HepG2 (cell line): ENCODE results near the gene GIN1. TPM values are rescaled to one million over a fixed set of nuclear protein-coding genes. Genes with fewer than 3 reads are reported as not detected.

ENCODE experiments used
- ATF4 ChIP-seq, 2 experiments: fragments of 450-650 bp in 1 of 2; sonication (generic) in 1 of 2; formaldehyde crosslinking; IDR thresholded peaks; 2 replicates each; pipeline versions ENCODE4 v1.5.0 to v1.8.0; 2020 to 2022; ENCODE audit warnings: mild to moderate bottlenecking in 1 of 2, missing genetic modification reagents in 1 of 2
- DMAP1 ChIP-seq: IDR thresholded peaks from 2 replicates; pipeline ENCODE4 v1.6.1; 2016
- HOXA7 ChIP-seq: sonication (generic); formaldehyde crosslinking; IDR thresholded peaks from 2 replicates; pipeline ENCODE4 v1.8.1; 2022; ENCODE audit warnings: mild to moderate bottlenecking, missing genetic modification reagents, moderate library complexity
- IRF2 ChIP-seq: IDR thresholded peaks from 2 replicates; pipeline ENCODE4 v1.6.1; 2018; ENCODE audit warnings: missing genetic modification reagents, missing compliant biosample characterization
- KDM5B ChIP-seq: sonication (generic); formaldehyde crosslinking; IDR thresholded peaks from 2 replicates; pipeline ENCODE4 v1.4.0; 2020; ENCODE audit warnings: missing genetic modification reagents, mild to moderate bottlenecking, borderline replicate concordance
- PRDM4 ChIP-seq: sonication (generic); formaldehyde crosslinking; IDR thresholded peaks from 2 replicates; pipeline ENCODE4 v1.9.0; 2021; ENCODE audit warnings: missing genetic modification reagents, borderline replicate concordance
- RNF2 ChIP-seq: fragments of 450-650 bp; conservative IDR thresholded peaks from 2 replicates; pipeline ENCODE4 v1.6.1; 2016; ENCODE audit warnings: low read depth
- RORA ChIP-seq: sonication (generic); formaldehyde crosslinking; IDR thresholded peaks from 2 replicates; pipeline ENCODE4 v1.5.0; 2020; ENCODE audit warnings: mild to moderate bottlenecking, missing genetic modification reagents, moderate library complexity
- SATB2 ChIP-seq: sonication (generic); formaldehyde crosslinking; IDR thresholded peaks from 2 replicates; pipeline ENCODE4 v1.5.0; 2020; ENCODE audit warnings: missing genetic modification reagents
- SETDB1 ChIP-seq: sonication (generic); formaldehyde crosslinking; IDR thresholded peaks from 2 replicates; pipeline ENCODE4 v1.5.1; 2020; ENCODE audit warnings: missing genetic modification reagents, mild to moderate bottlenecking, borderline replicate concordance
- SMYD3 ChIP-seq: sonication (generic); formaldehyde crosslinking; IDR thresholded peaks from 2 replicates; pipeline ENCODE4 v1.8.1; 2023; ENCODE audit warnings: mild to moderate bottlenecking, missing genetic modification reagents
- TBP ChIP-seq: sonication (generic); formaldehyde crosslinking; IDR thresholded peaks from 2 replicates; pipeline ENCODE4 v1.5.0; 2020; ENCODE audit warnings: missing genetic modification reagents
- ZBTB21 ChIP-seq: sonication (generic); formaldehyde crosslinking; IDR thresholded peaks from 2 replicates; pipeline ENCODE4 v1.4.0; 2020; ENCODE audit warnings: missing genetic modification reagents
- ZC3H13 ChIP-seq: sonication (generic); formaldehyde crosslinking; IDR thresholded peaks from 2 replicates; pipeline ENCODE4 v1.8.1; 2023; ENCODE audit warnings: mild to moderate bottlenecking, missing genetic modification reagents, moderate library complexity
- ZFP36L1 ChIP-seq: sonication (generic); formaldehyde crosslinking; IDR thresholded peaks from 2 replicates; pipeline ENCODE4 v1.8.0; 2022; ENCODE audit warnings: mild to moderate bottlenecking, missing genetic modification reagents, moderate library complexity
- ZFP82 ChIP-seq: sonication (generic); formaldehyde crosslinking; IDR thresholded peaks from 2 replicates; pipeline ENCODE4 v1.5.1; 2020; ENCODE audit warnings: mild to moderate bottlenecking, missing genetic modification reagents, borderline replicate concordance
- ZNF276 ChIP-seq: sonication (generic); formaldehyde crosslinking; IDR thresholded peaks from 2 replicates; pipeline ENCODE4 v1.4.0; 2020; ENCODE audit warnings: mild to moderate bottlenecking, low read depth, missing genetic modification reagents
- ZNF3 ChIP-seq: IDR thresholded peaks from 2 replicates; pipeline ENCODE4 v1.7.0; 2017; ENCODE audit warnings: inconsistent platforms
- ZNF788 ChIP-seq: sonication (generic); formaldehyde crosslinking; IDR thresholded peaks from 2 replicates; pipeline ENCODE4 v1.5.0; 2020; ENCODE audit warnings: mild to moderate bottlenecking, missing genetic modification reagents, borderline replicate concordance
- polyA plus RNA-seq, 8 experiments: library from polyadenylated mRNA; depleted of rRNA in 3 of 8; stranded (reverse) in 7 of 8; unstranded in 1 of 8; fragments of >200 nt; fragmentation: Illumina TruSeq in 4 of 8; extraction: Trizol in 4 of 8; gene quantifications; 2 replicates each; pipeline versions ENCODE4 v1.2.1 to v1.2.3, GENCODE V29; 2011 to 2016; ENCODE audit warnings: low read depth in 4 of 8, missing spikeins in 1 of 8, mixed read lengths in 1 of 8; ENCODE audit not compliant: insufficient read depth in 1 of 8
- total RNA-seq, 5 experiments: library from RNA; depleted of rRNA; stranded (reverse); fragments of >200 nt; fragmentation: Illumina TruSeq; extraction: Trizol; gene quantifications; 2 replicates each; pipeline ENCODE4 v1.2.3, GENCODE V29; 2016; ENCODE audit warnings: low read depth in 1 of 5
- TF ChIP-seq, protein P1 (sequence below): sonication (generic); formaldehyde crosslinking; IDR thresholded peaks from 2 replicates; pipeline ENCODE4 v1.4.0; 2020; ENCODE audit warnings: mild to moderate bottlenecking, missing genetic modification reagents
- TF ChIP-seq, protein P2 (sequence below): sonication (generic); formaldehyde crosslinking; IDR thresholded peaks from 2 replicates; pipeline ENCODE4 v1.5.1; 2020; ENCODE audit warnings: mild to moderate bottlenecking, moderate library complexity, missing genetic modification reagents

The GIN1 gene
- total and polyA plus RNA-seq, 2 of the 13 experiments (the other 11 are each of a cell fraction or from before 2014, with no cell fraction given), result 1.7 to 7.7 TPM

DNA sequence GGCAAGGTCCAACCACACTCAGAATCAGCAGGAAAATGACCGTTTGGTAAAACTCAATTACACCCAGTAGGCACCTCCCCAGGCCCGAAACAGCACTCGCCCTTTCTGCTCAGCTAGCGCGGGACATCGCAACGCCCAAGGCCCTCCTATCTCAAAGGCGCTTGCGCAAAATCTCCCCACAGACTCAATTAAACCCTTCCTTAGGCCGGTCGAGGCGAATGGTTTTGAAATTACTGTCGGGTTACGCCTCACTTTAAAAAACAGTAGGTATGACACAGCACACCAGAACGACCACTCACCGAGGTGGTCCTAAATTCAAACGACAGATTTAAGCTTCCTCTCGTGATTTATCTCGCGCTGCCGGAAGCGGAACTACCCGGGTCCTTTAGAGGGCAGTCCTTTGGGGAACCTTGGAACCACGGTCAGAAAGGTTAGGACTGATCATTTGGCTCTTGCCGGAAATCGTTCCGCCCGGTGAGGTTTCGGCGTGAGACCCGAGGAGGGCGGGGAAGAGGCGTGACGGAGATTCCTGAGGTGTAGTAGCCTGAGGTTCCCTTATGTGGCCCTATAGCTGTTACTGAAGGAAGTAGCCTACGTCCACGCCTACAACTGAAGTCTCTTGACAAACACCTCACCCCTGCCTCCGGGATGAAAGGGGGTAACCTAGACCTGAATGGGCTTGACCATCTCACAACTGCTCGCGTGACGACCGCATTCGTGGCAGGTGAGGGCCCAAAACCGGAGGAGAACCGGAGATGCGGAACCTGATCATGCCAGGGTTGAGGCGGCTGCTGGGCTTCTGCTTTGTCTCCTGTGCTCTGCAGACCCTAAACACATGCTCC is at the start of gene GIN1, which contains the start of gene PPIP5K2 (continued):
- TF ChIP-seq ZNF276 (CRISPR knock-in tag), result no peak
- peak; percentile 75; the same call in 1 of the 2 replicates for TF ChIP-seq ZFP36L1 (CRISPR knock-in tag)
- TF ChIP-seq ZC3H13 (CRISPR knock-in tag), result 0 out of 2 replicates have a peak, but pooled peaks have one; percentile 57
- peak; percentile 86; the same call in 1 of the 2 replicates for TF ChIP-seq ZFP82
- peak in 1 of 2 experiments; percentile 80; a peak in 2 of 4 replicates for TF ChIP-seq ATF4 (CRISPR knock-in tag; IDR thresholded peaks at IDR 0.05)
- no peak for TF ChIP-seq HOXA7 (CRISPR knock-in tag)
- no peak for TF ChIP-seq ZNF3 (CRISPR knock-in tag)
- TF ChIP-seq, protein P1, sequence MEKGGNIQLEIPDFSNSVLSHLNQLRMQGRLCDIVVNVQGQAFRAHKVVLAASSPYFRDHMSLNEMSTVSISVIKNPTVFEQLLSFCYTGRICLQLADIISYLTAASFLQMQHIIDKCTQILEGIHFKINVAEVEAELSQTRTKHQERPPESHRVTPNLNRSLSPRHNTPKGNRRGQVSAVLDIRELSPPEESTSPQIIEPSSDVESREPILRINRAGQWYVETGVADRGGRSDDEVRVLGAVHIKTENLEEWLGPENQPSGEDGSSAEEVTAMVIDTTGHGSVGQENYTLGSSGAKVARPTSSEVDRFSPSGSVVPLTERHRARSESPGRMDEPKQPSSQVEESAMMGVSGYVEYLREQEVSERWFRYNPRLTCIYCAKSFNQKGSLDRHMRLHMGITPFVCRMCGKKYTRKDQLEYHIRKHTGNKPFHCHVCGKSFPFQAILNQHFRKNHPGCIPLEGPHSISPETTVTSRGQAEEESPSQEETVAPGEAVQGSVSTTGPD (CRISPR knock-in tag), result no peak
- TF ChIP-seq SATB2, result peak; percentile 87; the same call in 1 of the 2 replicates
- TF ChIP-seq PRDM4 (CRISPR knock-in tag), result no peak
- TF ChIP-seq ZBTB21 (CRISPR knock-in tag), result no peak
- no peak for TF ChIP-seq SETDB1 (CRISPR knock-in tag)
- peak; percentile 75; the same call in 1 of the 2 replicates for TF ChIP-seq KDM5B (CRISPR knock-in tag)
- TF ChIP-seq ZNF788 (CRISPR knock-in tag), result peak; percentile 84; the same call in 1 of the 2 replicates
- peak; percentile 95 for TF ChIP-seq SMYD3
- no peak for TF ChIP-seq RORA
- peak; percentile 94 for TF ChIP-seq DMAP1 (CRISPR knock-in tag)
- peak; percentile 95; the same call in 1 of the 2 replicates for TF ChIP-seq IRF2 (CRISPR knock-in tag)
- TF ChIP-seq, protein P2, sequence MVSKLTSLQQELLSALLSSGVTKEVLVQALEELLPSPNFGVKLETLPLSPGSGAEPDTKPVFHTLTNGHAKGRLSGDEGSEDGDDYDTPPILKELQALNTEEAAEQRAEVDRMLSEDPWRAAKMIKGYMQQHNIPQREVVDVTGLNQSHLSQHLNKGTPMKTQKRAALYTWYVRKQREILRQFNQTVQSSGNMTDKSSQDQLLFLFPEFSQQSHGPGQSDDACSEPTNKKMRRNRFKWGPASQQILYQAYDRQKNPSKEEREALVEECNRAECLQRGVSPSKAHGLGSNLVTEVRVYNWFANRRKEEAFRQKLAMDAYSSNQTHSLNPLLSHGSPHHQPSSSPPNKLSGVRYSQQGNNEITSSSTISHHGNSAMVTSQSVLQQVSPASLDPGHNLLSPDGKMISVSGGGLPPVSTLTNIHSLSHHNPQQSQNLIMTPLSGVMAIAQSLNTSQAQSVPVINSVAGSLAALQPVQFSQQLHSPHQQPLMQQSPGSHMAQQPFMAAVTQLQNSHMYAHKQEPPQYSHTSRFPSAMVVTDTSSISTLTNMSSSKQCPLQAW (CRISPR knock-in tag), result peak; percentile 72
- no peak for TF ChIP-seq RNF2
- TF ChIP-seq TBP (CRISPR knock-in tag), result no peak
